HepG2 (cell line): ENCODE data around the gene CFAP119. TPM values are rescaled to one million over a fixed set of nuclear protein-coding genes. Genes with fewer than 3 reads are reported as not detected.

Source experiments
- ARID2 ChIP-seq: sonication (generic); formaldehyde crosslinking; IDR thresholded peaks from 2 replicates; pipeline ENCODE4 v1.8.1; 2022; ENCODE audit warnings: mild to moderate bottlenecking, missing genetic modification reagents, borderline replicate concordance
- BRCA1 ChIP-seq: sonication (generic); formaldehyde crosslinking; IDR thresholded peaks from 2 replicates; pipeline ENCODE4 v1.4.0; 2020; ENCODE audit warnings: missing genetic modification reagents
- CREB1 ChIP-seq, 2 experiments: fragments of 450-650 bp in 1 of 2; IDR thresholded peaks; 2 replicates each; pipeline ENCODE4 v1.6.1; 2016 to 2017; ENCODE audit warnings: control low read depth in 1 of 2, mild to moderate bottlenecking in 1 of 2, missing compliant biosample characterization in 1 of 2, missing genetic modification characterization in 1 of 2
- HNF4G ChIP-seq, 2 experiments: sonication (generic) in 1 of 2; formaldehyde crosslinking in 1 of 2; IDR thresholded peaks; 2 replicates each; pipeline versions ENCODE4 v1.4.0 to v1.6.1; 2011 to 2020; ENCODE audit warnings: borderline replicate concordance in 2 of 2, low read depth in 2 of 2, mild to moderate bottlenecking in 2 of 2, low read length in 1 of 2, missing genetic modification reagents in 1 of 2, moderate library complexity in 1 of 2
- KAT7 ChIP-seq: IDR thresholded peaks from 2 replicates; pipeline ENCODE4 v1.6.1; 2018; ENCODE audit warnings: borderline replicate concordance, missing compliant biosample characterization
- KLF16 ChIP-seq, 2 experiments: sonication (generic) in 1 of 2; formaldehyde crosslinking in 1 of 2; IDR thresholded peaks; 2 replicates each; pipeline versions ENCODE4 v1.6.1 to v1.8.0; 2016 to 2023; ENCODE audit warnings: missing genetic modification reagents in 2 of 2, missing compliant biosample characterization in 1 of 2
- NKX3-1 ChIP-seq: sonication (generic); formaldehyde crosslinking; IDR thresholded peaks from 2 replicates; pipeline ENCODE4 v1.5.0; 2020; ENCODE audit warnings: missing genetic modification reagents
- NR2F1 ChIP-seq, 2 experiments: fragments of 450-650 bp in 1 of 2; formaldehyde crosslinking in 1 of 2; IDR thresholded peaks; 2 replicates each; pipeline versions ENCODE4 v1.5.0 to v1.6.1; 2016 to 2020; ENCODE audit warnings: mild to moderate bottlenecking in 1 of 2, missing compliant biosample characterization in 1 of 2, missing genetic modification reagents in 1 of 2, moderate library complexity in 1 of 2
- NR2F6 ChIP-seq, 2 experiments: IDR thresholded peaks; 2 replicates each; pipeline ENCODE4 v1.6.1; 2016; ENCODE audit warnings: antibody characterized with exemption in 1 of 2, mild to moderate bottlenecking in 1 of 2
- PITX1 ChIP-seq: sonication (generic); formaldehyde crosslinking; IDR thresholded peaks from 2 replicates; pipeline ENCODE4 v1.5.1; 2020; ENCODE audit warnings: mild to moderate bottlenecking, missing genetic modification reagents
- RFXAP ChIP-seq: sonication (generic); formaldehyde crosslinking; IDR thresholded peaks from 2 replicates; pipeline ENCODE4 v1.4.0; 2020; ENCODE audit warnings: missing genetic modification reagents, borderline replicate concordance
- RNF2 ChIP-seq: fragments of 450-650 bp; conservative IDR thresholded peaks from 2 replicates; pipeline ENCODE4 v1.6.1; 2016; ENCODE audit warnings: low read depth
- SKI ChIP-seq: fragments of 450-650 bp; IDR thresholded peaks from one replicate; pipeline ENCODE4 v1.6.1; 2018; ENCODE audit warnings: mild to moderate bottlenecking; ENCODE audit not compliant: partially characterized antibody
- U2AF1 ChIP-seq: fragments of 200-400 bp; formaldehyde crosslinking; optimal IDR thresholded peaks from 2 replicates; pipeline ENCODE3; 2017; ENCODE audit warnings: mild to moderate bottlenecking, low read depth, low read length
- ZMYM4 ChIP-seq: sonication (generic); formaldehyde crosslinking; IDR thresholded peaks from 2 replicates; pipeline ENCODE4 v1.8.1; 2023; ENCODE audit warnings: mild to moderate bottlenecking, missing genetic modification reagents
- ZNF251 ChIP-seq: sonication (generic); formaldehyde crosslinking; IDR thresholded peaks from 2 replicates; pipeline ENCODE4 v1.9.0; 2021; ENCODE audit warnings: mild to moderate bottlenecking, missing genetic modification reagents
- ZNF274 ChIP-seq: sonication (generic); formaldehyde crosslinking; IDR thresholded peaks from 2 replicates; pipeline ENCODE4 v1.5.1; 2020; ENCODE audit warnings: mild to moderate bottlenecking, missing genetic modification reagents
- ZNF547 ChIP-seq: sonication (generic); formaldehyde crosslinking; IDR thresholded peaks from 2 replicates; pipeline ENCODE4 v1.5.1; 2020; ENCODE audit warnings: mild to moderate bottlenecking, missing genetic modification reagents
- ZNF792 ChIP-seq: IDR thresholded peaks from 2 replicates; pipeline ENCODE4 v1.6.1; 2016
- polyA plus RNA-seq, 8 experiments: library from polyadenylated mRNA; depleted of rRNA in 3 of 8; stranded (reverse) in 7 of 8; unstranded in 1 of 8; fragments of >200 nt; fragmentation: Illumina TruSeq in 4 of 8; extraction: Trizol in 4 of 8; gene quantifications; 2 replicates each; pipeline versions ENCODE4 v1.2.1 to v1.2.3, GENCODE V29; 2011 to 2016; ENCODE audit warnings: low read depth in 4 of 8, missing spikeins in 1 of 8, mixed read lengths in 1 of 8; ENCODE audit not compliant: insufficient read depth in 1 of 8
- total RNA-seq, 5 experiments: library from RNA; depleted of rRNA; stranded (reverse); fragments of >200 nt; fragmentation: Illumina TruSeq; extraction: Trizol; gene quantifications; 2 replicates each; pipeline ENCODE4 v1.2.3, GENCODE V29; 2016; ENCODE audit warnings: low read depth in 1 of 5
- TF ChIP-seq, protein P1 (sequence below): sonication (generic); formaldehyde crosslinking; conservative IDR thresholded peaks from 2 replicates; pipeline ENCODE4 v1.8.0; 2022; ENCODE audit warnings: low read depth, missing genetic modification reagents
- TF ChIP-seq, protein P2 (sequence below): sonication (generic); formaldehyde crosslinking; IDR thresholded peaks from 2 replicates; pipeline ENCODE4 v1.8.1; 2022; ENCODE audit warnings: low read depth, mild to moderate bottlenecking, missing genetic modification reagents

Gene CFAP119
- total and polyA plus RNA-seq, 2 of the 13 experiments (the other 11 are each of a cell fraction or from before 2014, with no cell fraction given) = 6.4 TPM

DNA sequence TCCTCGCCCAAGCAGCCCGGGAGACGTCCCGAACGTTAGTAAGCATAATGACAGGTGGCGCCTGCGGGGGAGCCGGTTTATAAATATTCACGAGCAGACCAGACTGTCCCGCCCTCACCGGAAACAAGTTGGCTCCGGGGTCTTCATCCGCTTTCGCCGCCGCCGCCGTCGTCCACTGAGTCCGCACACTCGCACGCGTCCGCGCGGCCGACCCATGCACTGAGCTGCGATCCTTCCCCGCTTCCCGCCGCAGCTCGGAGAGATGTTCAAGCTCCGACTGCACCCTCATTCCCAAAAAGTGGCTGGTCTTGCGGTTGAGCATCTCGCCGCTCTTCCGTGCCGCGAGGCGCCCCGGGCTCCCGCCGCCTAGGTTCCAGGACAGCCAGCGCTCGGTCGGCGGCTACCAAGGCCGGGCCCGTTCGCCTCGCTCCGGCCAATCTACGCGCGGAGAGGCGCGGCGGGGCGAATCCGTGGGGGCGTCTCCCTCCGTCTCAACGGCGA is 385 bp downstream of the CFAP119 start (continued):
- TF ChIP-seq ZNF251 (CRISPR knock-in tag) (no peak), NKX3-1 (CRISPR knock-in tag) (no peak), HNF4G (IDR thresholded peaks at IDR 0.05; ENCODE audit: borderline replicate concordance, low read depth, low read length) (no peak), HNF4G (CRISPR knock-in tag; IDR thresholded peaks at IDR 0.05; ENCODE audit: borderline replicate concordance, low read depth) (no peak), BRCA1 (CRISPR knock-in tag) (no peak), ZNF274 (CRISPR knock-in tag) (peak; percentile 2; the same call in 1 of the 2 replicates), KLF16 (CRISPR knock-in tag; IDR thresholded peaks at IDR 0.05) (no peak), U2AF1 (peak; percentile 7), ARID2 (CRISPR knock-in tag) (no peak; the same call in 1 of the 2 replicates), CREB1 (IDR thresholded peaks at IDR 0.05) (no peak), CREB1 (CRISPR knock-in tag; IDR thresholded peaks at IDR 0.05) (no peak), NR2F6 (IDR thresholded peaks at IDR 0.05) (no peak), NR2F6 (CRISPR knock-in tag; IDR thresholded peaks at IDR 0.05) (no peak), RFXAP (0 out of 2 replicates have a peak, but pooled peaks have one; percentile 3), ZNF547 (no peak), ZNF792 (CRISPR knock-in tag) (no peak), ZMYM4 (CRISPR knock-in tag) (no peak), KAT7 (CRISPR knock-in tag) (no peak), SKI (no peak), PITX1 (CRISPR knock-in tag) (no peak; the same call in 1 of the 2 replicates), RNF2 (no peak; the same call in 1 of the 2 replicates), NR2F1 (CRISPR knock-in tag; IDR thresholded peaks at IDR 0.05) (no peak)
- TF ChIP-seq, protein P1, sequence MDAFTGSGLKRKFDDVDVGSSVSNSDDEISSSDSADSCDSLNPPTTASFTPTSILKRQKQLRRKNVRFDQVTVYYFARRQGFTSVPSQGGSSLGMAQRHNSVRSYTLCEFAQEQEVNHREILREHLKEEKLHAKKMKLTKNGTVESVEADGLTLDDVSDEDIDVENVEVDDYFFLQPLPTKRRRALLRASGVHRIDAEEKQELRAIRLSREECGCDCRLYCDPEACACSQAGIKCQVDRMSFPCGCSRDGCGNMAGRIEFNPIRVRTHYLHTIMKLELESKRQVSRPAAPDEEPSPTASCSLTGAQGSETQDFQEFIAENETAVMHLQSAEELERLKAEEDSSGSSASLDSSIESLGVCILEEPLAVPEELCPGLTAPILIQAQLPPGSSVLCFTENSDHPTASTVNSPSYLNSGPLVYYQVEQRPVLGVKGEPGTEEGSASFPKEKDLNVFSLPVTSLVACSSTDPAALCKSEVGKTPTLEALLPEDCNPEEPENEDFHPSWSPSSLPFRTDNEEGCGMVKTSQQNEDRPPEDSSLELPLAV (CRISPR knock-in tag) = no peak
- TF ChIP-seq, protein P2, sequence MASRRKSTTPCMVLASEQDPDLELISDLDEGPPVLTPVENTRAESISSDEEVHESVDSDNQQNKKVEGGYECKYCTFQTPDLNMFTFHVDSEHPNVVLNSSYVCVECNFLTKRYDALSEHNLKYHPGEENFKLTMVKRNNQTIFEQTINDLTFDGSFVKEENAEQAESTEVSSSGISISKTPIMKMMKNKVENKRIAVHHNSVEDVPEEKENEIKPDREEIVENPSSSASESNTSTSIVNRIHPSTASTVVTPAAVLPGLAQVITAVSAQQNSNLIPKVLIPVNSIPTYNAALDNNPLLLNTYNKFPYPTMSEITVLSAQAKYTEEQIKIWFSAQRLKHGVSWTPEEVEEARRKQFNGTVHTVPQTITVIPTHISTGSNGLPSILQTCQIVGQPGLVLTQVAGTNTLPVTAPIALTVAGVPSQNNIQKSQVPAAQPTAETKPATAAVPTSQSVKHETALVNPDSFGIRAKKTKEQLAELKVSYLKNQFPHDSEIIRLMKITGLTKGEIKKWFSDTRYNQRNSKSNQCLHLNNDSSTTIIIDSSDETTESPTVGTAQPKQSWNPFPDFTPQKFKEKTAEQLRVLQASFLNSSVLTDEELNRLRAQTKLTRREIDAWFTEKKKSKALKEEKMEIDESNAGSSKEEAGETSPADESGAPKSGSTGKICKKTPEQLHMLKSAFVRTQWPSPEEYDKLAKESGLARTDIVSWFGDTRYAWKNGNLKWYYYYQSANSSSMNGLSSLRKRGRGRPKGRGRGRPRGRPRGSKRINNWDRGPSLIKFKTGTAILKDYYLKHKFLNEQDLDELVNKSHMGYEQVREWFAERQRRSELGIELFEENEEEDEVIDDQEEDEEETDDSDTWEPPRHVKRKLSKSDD (CRISPR knock-in tag) = peak; percentile 79; the same call in 1 of the 2 replicates
